Measurements from ENCODE around the gene RPL37A. TPM values are rescaled to one million over a fixed set of nuclear protein-coding genes. Genes with fewer than 3 reads are reported as not detected.

RPL37A gene
- 1,000 to 10,000 TPM; 2,015 to 2,219 TPM for total RNA-seq
- 1,000 to 10,000 TPM; 3,426 to 4,048 TPM for polyA plus RNA-seq
- long read RNA-seq, donor 1, transcript RPL37A-201 (3 exons, 742 nt): minor isoform, 466 of 2,995 reads
- long read RNA-seq, donor 1, transcript RPL37A-209 (3 exons, 1,701 nt): minor isoform, 25 of 2,995 reads
- long read RNA-seq, donor 1, transcript RPL37A-210 (4 exons, 3,647 nt): major isoform, 2,305 of 2,995 reads
- long read RNA-seq, donor 1, transcript RPL37A-207 (2 exons, 2,082 nt): minor isoform, 11 of 2,995 reads
- long read RNA-seq, donor 1, partial matches to known transcripts: 86 of 2,995 reads
- long read RNA-seq, donor 1, other reads (novel, unspliced or antisense): 88 of 2,995 reads
- long read RNA-seq, donor 2, transcript RPL37A-201 (3 exons, 742 nt): minor isoform, 303 of 1,659 reads
- long read RNA-seq, donor 2, transcript RPL37A-209 (3 exons, 1,701 nt): minor isoform, 10 of 1,659 reads
- long read RNA-seq, donor 2, transcript RPL37A-210 (4 exons, 3,647 nt): major isoform, 1,230 of 1,659 reads
- long read RNA-seq, donor 2, transcript RPL37A-208 (2 exons, 2,225 nt): minor isoform, 6 of 1,659 reads
- long read RNA-seq, donor 2, partial matches to known transcripts: 65 of 1,659 reads
- long read RNA-seq, donor 2, other reads (novel, unspliced or antisense): 42 of 1,659 reads
- long read RNA-seq, donor 3, transcript RPL37A-209 (3 exons, 1,701 nt): minor isoform, 14 of 1,827 reads
- long read RNA-seq, donor 3, transcript RPL37A-201 (3 exons, 742 nt): minor isoform, 258 of 1,827 reads
- long read RNA-seq, donor 3, transcript RPL37A-208 (2 exons, 2,225 nt): minor isoform, 8 of 1,827 reads
- long read RNA-seq, donor 3, transcript RPL37A-210 (4 exons, 3,647 nt): major isoform, 1,436 of 1,827 reads
- long read RNA-seq, donor 3, partial matches to known transcripts: 41 of 1,827 reads
- long read RNA-seq, donor 3, other reads (novel, unspliced or antisense): 67 of 1,827 reads
- long read RNA-seq, donor 4, transcript RPL37A-208 (2 exons, 2,225 nt): minor isoform, 6 of 1,787 reads
- long read RNA-seq, donor 4, transcript RPL37A-201 (3 exons, 742 nt): minor isoform, 363 of 1,787 reads
- long read RNA-seq, donor 4, transcript RPL37A-209 (3 exons, 1,701 nt): minor isoform, 7 of 1,787 reads
- long read RNA-seq, donor 4, transcript RPL37A-210 (4 exons, 3,647 nt): major isoform, 1,264 of 1,787 reads
- long read RNA-seq, donor 4, partial matches to known transcripts: 94 of 1,787 reads
- long read RNA-seq, donor 4, other reads (novel, unspliced or antisense): 48 of 1,787 reads
- long read RNA-seq, donor 5, transcript RPL37A-210 (4 exons, 3,647 nt): major isoform, 2,200 of 2,982 reads
- long read RNA-seq, donor 5, transcript RPL37A-209 (3 exons, 1,701 nt): minor isoform, 30 of 2,982 reads
- long read RNA-seq, donor 5, transcript RPL37A-207 (2 exons, 2,082 nt): minor isoform, 17 of 2,982 reads
- long read RNA-seq, donor 5, transcript RPL37A-201 (3 exons, 742 nt): minor isoform, 518 of 2,982 reads
- long read RNA-seq, donor 5, partial matches to known transcripts: 105 of 2,982 reads
- long read RNA-seq, donor 5, other reads (novel, unspliced or antisense): 96 of 2,982 reads

- WGBS, 2 donors: 0 to 1% methylated on average over 54 of the region's 54 CpGs
- Histone ChIP-seq H3K4me1 (ENCODE audit: control insufficient read depth in 5 of 5, insufficient read depth in 5 of 5, low read length in 5 of 5) (peaks cover under 1 to 25% (median 16%) of the 10 kb centered on the region in 5 donors), H3K9me3 (ENCODE audit: control insufficient read depth in 4 of 4, insufficient read depth in 3 of 4, low read length in 3 of 4) (no peaks in the 10 kb centered on the region), H3K36me3 (ENCODE audit: control insufficient read depth in 4 of 4, insufficient read depth in 4 of 4, low read length in 4 of 4) (peaks cover 17 to 44% (median 33%) of the 10 kb centered on the region in 4 donors), H3K27ac (ENCODE audit: low read depth in 1 of 2, low read length in 1 of 2) (peak within 1 kb of the TSS; percentile 87 to 88), H3K27me3 (ENCODE audit: control insufficient read depth in 3 of 3, insufficient read depth in 3 of 3, low read length in 2 of 3) (no peaks in the 10 kb centered on the region), H3K9ac (ENCODE audit: insufficient read depth in 1 of 2, low read length in 2 of 2) (peak within 1 kb of the TSS; percentile 97 to 99), H3K4me3 (peak within 1 kb of the TSS; percentile 70)
- ATAC-seq (ENCODE audit: insufficient read depth, low FRiP score) (peak; percentile 95), DNase-seq (peak; percentile 94 to 99 (median 98))
- TF ChIP-seq, protein P1, sequence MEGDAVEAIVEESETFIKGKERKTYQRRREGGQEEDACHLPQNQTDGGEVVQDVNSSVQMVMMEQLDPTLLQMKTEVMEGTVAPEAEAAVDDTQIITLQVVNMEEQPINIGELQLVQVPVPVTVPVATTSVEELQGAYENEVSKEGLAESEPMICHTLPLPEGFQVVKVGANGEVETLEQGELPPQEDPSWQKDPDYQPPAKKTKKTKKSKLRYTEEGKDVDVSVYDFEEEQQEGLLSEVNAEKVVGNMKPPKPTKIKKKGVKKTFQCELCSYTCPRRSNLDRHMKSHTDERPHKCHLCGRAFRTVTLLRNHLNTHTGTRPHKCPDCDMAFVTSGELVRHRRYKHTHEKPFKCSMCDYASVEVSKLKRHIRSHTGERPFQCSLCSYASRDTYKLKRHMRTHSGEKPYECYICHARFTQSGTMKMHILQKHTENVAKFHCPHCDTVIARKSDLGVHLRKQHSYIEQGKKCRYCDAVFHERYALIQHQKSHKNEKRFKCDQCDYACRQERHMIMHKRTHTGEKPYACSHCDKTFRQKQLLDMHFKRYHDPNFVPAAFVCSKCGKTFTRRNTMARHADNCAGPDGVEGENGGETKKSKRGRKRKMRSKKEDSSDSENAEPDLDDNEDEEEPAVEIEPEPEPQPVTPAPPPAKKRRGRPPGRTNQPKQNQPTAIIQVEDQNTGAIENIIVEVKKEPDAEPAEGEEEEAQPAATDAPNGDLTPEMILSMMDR (IDR thresholded peaks at IDR 0.05; ENCODE audit: control extremely low read depth, extremely low read depth): no peak
These were observed at the start of gene RPL37A for GRCh38 chr2:216498379-216499352. Gene RPL37A (plus strand): TSS chr2:216498844. CDS start chr2:216498875, 31 bp downstream.

DNA sequence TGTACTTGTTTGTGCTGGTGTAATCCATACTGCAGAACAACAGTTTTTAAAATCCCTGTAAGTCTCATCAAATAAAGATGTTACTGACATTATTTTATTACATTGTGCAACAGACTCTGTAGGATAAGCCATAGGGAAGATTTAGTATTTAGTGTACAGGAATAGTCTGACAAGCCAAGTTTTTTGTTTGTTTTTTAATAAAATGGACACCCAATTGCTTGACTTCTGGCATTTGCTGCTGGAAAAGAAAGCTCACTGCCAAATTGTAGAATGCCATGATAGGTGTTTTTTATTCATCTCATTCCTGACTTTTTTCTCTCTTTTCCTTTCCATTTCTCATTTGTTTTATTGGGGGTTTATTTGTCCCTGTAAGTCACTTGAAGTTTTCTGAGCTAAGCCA lies 48.3 kb upstream of the RPL37A start:
- Histone ChIP-seq H3K27ac (ENCODE audit: low read depth in 1 of 2, low read length in 1 of 2) (no peak overlapping the region), H3K9me3 (ENCODE audit: control insufficient read depth in 4 of 4, insufficient read depth in 3 of 4, low read length in 3 of 4) (no peaks in the 10 kb centered on the region), H3K4me1 (ENCODE audit: control insufficient read depth in 5 of 5, insufficient read depth in 5 of 5, low read length in 5 of 5) (peaks cover 0 to 3% (median 0%) of the 10 kb centered on the region in 5 donors), H3K36me3 (ENCODE audit: control insufficient read depth in 4 of 4, insufficient read depth in 4 of 4, low read length in 4 of 4) (peaks cover 37 to 61% (median 50%) of the 10 kb centered on the region in 4 donors), H3K27me3 (ENCODE audit: control insufficient read depth in 3 of 3, insufficient read depth in 3 of 3, low read length in 2 of 3) (no peaks in the 10 kb centered on the region), H3K4me3 (no peak overlapping the region), H3K9ac (ENCODE audit: insufficient read depth in 1 of 2, low read length in 2 of 2) (no peak overlapping the region)
- TF ChIP-seq, protein P1 (IDR thresholded peaks at IDR 0.05; ENCODE audit: control extremely low read depth, extremely low read depth): no peak
- ATAC-seq (ENCODE audit: insufficient read depth, low FRiP score): no peak
- DNase-seq: peak in 2 of 3 donors; percentile 16 to 49
